Prostate gland (tissue), 2 donors: ENCODE results near the gene VDAC1.

Source experiments
- POLR2A ChIP-seq: fragments of 450-650 bp; IDR thresholded peaks from one replicate; pipeline ENCODE4 v1.6.1; 2016; ENCODE audit warnings: antibody characterized with exemption, mild to moderate bottlenecking
- POLR2AphosphoS5 ChIP-seq: sonication (generic); formaldehyde crosslinking; IDR thresholded peaks from one replicate; pipeline ENCODE4 v1.6.1; 2017; ENCODE audit warnings: antibody characterized with exemption
- TF ChIP-seq, protein P1 (sequence below), 4 experiments: fragments of 200-600 bp in 2 of 4; fragments of 450-650 bp in 2 of 4; sonication (generic) in 2 of 4; IDR thresholded peaks; 1 replicate in 3 of 4; 2 replicates in 1 of 4; pipeline ENCODE4 v1.5.1; 2016 to 2019; ENCODE audit warnings: antibody characterized with exemption in 4 of 4, mild to moderate bottlenecking in 2 of 4, moderate library complexity in 2 of 4

DNA sequence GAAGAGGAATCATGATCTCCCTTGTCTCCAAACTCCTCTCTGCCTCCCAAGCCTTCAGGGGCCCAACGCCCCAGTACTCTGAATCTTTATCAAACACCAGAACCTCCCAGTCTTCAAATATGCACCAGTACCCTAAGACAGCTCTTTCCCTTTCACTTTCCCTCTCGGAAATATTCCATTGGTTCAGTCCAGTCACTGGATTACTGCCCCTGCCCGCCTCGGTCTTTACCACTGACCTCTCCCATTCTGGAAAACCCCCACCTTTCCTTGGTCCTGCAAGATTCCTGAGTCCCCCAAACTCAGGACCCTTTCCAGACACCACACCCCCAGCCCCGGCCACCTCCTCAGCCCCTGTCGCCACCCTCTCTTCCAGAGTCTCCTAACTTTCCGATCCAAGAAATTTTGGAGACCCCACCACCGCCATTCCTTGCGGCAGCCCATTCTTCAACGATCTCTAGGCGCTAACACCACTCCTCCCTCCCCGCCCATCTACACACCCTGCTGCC lies 37.0 kb downstream of the VDAC1 start:
- TF ChIP-seq POLR2AphosphoS5 (no peak), POLR2A (no peak)
- TF ChIP-seq, protein P1, sequence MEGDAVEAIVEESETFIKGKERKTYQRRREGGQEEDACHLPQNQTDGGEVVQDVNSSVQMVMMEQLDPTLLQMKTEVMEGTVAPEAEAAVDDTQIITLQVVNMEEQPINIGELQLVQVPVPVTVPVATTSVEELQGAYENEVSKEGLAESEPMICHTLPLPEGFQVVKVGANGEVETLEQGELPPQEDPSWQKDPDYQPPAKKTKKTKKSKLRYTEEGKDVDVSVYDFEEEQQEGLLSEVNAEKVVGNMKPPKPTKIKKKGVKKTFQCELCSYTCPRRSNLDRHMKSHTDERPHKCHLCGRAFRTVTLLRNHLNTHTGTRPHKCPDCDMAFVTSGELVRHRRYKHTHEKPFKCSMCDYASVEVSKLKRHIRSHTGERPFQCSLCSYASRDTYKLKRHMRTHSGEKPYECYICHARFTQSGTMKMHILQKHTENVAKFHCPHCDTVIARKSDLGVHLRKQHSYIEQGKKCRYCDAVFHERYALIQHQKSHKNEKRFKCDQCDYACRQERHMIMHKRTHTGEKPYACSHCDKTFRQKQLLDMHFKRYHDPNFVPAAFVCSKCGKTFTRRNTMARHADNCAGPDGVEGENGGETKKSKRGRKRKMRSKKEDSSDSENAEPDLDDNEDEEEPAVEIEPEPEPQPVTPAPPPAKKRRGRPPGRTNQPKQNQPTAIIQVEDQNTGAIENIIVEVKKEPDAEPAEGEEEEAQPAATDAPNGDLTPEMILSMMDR (IDR thresholded peaks at IDR 0.05) = no peak
